GM12891 (cell line): ENCODE data around the gene IFRD2.

Experiments used
- POLR2A ChIP-seq: IDR thresholded peaks from 2 replicates; pipeline ENCODE4 v1.6.1; 2011; ENCODE audit warnings: low read depth, low read length, control low read depth
- SPI1 ChIP-seq: IDR thresholded peaks from 2 replicates; pipeline ENCODE4 v1.6.1; 2011; ENCODE audit warnings: low read depth, low read length, control low read depth
- TAF1 ChIP-seq: IDR thresholded peaks from 2 replicates; pipeline ENCODE4 v1.6.1; 2011; ENCODE audit warnings: low read depth, low read length, control low read depth

DNA sequence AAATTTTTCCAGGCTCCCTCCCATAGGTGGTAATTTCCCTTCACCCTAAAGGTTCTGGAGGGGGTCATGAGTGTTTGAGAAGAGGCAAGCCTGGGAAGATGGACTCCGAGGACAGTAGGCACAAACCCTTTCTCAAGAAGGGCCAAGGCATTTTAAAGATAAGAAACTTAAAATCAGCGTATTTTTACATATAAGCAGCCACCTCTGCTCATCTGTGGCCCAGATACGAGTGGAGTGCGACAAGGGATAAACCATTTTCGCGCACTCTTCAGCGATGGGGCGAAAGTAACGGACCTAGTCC lies 47.9 kb upstream of the IFRD2 start:
- TF ChIP-seq SPI1: no peak
- TF ChIP-seq POLR2A: no peak
- TF ChIP-seq TAF1: no peak
